NCI-H748 (cell line): ENCODE results near the gene GGNBP2.
A peak's percentile ranks its signal among the peaks of the same experiment; 100 is the strongest.

Experiments used
- DNase-seq: peaks from one replicate; lab custom pipeline; 2025; ENCODE audit not compliant: unreplicated experiment; lab: John Stamatoyannopoulos, UW

The GGNBP2 gene

DNA sequence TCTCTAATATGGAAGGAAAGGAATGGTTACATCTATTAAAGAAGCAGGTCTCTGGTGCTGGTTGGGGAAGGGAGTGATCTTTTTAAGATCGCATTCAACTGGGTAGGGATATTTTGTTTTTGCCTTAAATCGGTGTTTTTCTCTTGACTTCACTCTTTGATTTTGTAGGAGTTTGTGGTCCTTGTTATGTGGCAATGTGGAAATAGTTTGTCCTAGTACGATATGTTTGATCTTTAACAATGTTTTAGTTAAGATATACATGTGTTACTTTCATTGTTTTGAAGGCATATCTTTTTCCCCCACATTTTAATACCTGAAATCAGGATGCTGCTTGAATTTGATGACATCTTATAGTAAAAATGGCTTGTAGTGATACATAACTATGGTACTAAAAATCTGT is 8.7 kb downstream of the GGNBP2 start:
- no peak for DNase-seq

DNA sequence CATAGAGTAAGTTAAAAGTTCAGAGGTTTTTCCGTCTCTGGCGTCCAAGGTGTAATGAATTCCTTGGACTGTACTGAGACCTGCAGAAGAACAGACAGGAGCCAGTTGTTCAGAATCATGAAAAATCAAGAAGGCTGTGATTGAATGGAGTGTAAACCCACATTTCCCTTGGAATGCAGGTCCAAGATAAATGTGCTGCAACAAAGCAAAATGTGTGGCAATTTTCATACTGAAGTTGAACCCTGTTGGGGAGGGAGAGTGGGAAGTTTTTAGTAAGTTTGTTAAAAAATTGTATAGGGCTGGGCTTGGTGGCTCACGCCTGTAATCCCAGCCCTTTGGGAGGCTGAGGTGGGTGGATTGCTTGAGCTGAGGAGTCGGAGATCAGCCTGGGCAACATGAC is 21.4 kb downstream of the GGNBP2 start:
- DNase-seq: no peak

DNA sequence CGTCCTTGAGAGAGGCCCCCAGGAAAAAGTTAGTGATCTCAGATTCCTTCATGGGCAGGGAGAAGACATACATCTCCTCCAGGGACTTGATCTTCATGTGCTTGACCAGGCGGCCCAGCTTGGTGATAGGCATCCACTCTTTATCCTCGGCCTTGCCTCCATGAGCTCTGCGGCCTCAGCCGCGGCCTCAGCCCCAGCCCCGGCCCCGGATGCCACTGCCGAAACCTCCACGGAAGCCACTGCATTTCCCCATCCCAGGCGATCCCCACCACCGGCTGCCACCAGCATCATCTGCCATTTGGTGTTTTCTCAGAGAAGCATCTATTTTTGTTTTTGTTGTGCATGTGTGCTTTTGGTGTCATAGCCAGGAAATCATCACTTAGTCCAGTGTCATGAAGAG is 30.3 kb downstream of the GGNBP2 start:
- DNase-seq: no peak

DNA sequence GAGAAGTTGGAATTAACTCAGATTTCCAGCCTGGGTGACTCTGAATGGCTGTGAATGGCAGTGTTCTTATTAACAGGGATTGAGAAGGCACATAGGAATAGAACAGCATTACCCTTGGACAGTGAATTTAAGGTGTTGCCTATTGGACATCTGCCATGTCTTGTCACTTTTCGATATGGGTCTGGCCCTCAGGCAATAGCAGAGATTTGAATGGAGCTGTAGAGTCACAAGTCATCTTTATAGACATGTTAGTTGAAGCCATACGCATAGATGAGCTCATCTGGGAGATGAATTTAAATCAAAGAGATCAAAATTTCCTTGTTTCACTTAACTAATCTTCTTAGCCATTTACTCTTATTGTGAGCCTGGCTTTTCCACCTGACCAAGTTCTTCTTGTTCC is 32.1 kb downstream of the GGNBP2 start:
- no peak for DNase-seq

DNA sequence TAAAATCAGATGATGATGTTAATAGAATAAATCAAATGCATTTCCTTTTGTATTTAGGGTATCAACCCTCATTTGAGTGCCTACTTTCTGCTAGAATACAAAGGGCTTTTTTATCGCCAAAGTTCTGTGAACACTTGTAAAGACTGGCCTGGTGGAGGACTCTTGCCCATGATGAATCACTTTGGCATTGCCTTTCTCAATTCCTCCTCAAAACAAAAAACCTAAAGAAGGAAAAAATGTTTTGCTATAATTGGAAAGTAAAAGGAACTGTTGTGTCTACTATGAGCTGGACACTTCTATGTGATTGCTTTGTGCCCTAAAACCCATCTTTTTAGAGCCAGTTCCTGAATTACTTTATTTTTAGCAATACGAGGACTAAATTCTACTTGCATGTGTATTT is 34.0 kb downstream of the GGNBP2 start:
- no peak for DNase-seq

DNA sequence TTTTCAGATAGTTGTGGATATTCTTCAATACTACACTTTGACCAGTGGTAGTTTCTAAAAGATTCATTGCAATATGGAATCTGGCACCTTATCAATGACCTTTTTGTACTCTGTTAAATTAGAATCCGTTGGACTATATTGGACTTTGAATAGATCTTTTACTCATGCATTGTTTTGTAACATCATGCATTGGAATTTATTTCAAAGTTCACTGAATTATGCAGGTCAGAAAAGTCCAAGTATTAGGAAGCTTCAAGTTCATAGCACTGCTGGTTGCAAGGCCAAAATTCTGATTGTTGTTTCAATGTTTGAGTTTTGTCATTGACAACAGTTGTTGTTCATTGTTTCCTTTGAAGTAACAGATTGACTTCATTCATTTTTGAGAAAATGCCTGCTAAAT is 39.1 kb downstream of the GGNBP2 start:
- no peak for DNase-seq

DNA sequence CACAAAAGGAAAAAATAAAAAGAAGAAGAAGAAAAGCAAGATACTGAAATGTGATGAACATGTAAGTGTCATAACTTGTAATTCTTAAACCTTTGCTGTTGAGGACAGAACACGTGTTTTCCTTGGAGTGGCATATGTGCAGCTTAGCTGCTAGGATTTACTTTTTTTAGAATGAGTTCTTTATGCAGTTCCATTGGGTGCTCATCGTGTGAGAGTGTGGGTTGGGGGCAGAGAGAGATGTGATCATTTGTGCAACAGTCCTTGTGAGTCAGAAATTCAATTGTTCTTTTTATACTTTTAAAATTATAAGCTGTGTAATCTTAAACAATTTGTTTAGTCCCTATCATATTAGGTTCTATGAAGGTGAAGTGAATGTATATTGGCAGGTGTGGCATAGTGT is 41.4 kb downstream of the GGNBP2 start:
- no peak for DNase-seq

DNA sequence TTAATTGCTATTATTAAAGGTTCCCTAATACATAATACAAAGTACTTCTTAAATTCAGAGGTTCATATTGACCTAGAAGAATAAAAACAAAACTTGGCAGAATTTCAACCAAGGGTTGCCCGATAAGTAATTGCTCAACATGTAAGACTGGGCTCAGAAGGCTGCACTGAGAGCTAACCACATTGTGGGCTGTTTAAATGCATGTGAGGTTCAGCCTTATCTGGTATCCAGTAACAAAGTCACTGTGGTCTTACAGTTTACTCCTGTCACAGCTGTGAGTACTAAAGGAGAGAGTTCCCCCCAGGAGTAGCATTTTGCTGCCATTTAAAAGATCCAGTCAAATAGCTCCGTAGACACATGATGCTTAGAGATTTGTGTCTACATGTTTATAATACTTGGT is 45.4 kb downstream of the GGNBP2 start:
- DNase-seq: no peak

DNA sequence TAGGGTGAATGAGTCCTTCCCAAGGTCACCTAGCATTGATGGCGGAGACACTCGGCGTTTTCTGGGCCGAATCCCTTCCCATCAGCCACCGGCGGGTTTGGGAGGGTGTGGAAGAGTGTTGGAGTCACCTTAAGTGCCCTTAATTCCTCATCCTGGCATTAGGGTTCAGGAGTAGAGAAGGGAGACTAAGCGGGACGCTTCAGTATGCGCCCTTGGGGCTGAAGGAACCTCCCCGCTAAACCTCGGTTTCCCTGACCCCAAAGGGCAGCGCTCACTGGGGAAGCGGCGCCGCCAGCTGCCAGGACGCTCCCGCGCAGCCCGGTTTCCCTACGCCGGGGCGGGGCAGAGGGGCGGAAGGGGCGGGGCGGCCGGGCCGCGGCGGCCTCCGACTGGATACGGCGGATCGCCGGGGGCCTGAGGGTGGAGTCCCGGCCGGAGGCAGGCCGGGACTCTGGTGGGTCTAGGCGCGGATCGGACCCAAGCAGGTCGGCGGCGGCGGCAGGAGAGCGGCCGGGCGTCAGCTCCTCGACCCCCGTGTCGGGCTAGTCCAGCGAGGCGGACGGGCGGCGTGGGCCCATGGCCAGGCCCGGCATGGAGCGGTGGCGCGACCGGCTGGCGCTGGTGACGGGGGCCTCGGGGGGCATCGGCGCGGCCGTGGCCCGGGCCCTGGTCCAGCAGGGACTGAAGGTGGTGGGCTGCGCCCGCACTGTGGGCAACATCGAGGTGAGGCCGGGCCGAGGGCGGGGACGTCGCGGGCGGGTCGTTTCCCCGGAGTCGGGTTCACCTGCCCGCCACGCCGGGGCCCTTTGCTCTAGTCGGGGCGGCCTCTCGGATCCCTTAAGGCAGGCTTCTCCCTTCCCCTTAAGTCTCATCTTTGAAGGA is 47.0 kb downstream of the GGNBP2 start, which contains the start of gene DHRS11:
TSS of gene DHRS11 (plus strand) at position 446 of the 882 bp plus-strand sequence. CDS start at position 577, 131 bp downstream.
- peak; percentile 81 for DNase-seq

DNA sequence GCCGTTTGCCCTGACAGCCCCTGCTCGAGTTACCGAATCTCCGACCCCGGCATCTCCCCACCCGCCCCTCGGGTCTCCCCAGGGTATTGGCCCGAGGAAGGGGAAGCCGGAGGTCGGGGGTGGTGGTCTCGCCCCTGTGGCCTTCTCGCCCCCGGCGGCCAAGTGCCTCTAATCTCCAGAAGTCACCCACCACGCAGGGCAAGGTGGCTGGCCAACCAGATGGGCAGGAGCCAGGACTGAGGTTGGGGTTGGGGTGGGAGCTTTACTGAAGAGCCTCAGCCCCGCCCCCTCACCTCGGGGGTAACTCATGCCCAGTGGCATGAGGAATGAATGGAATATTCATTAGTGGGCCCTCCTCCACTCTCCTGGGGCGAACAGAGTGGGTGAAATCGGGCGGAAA is 47.6 kb downstream of the GGNBP2 start:
- DNase-seq: peak; percentile 52

DNA sequence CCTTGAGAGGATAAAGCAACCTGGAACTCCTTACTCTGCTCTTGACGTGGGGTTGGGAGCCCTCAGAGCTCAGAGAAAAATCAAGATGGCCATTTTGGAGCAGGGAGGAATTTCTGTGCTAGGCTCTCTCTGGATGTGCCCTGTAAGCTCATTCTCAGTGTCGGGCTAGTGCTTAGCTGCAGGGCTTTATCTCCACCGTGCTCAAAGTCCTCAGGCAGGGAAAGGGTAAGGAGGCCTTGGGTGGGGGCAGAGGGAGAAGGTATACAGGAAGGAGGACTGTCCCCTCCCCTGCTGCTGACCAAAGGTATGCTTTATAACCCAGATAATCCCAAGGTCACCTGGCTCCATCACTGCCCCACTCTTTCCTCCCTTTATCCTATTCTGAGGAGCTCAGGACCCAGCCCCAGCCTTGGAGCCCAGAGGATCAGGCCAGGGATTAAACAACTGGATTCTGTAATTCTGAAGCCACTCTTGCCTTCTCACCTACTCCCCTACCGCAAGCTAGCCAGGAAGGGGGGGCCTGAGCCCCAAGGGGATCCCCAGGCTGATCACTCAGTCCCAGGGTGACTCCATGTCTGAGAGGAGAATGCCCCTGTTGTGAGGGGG is 48.1 kb downstream of the GGNBP2 start:
- DNase-seq: no peak

DNA sequence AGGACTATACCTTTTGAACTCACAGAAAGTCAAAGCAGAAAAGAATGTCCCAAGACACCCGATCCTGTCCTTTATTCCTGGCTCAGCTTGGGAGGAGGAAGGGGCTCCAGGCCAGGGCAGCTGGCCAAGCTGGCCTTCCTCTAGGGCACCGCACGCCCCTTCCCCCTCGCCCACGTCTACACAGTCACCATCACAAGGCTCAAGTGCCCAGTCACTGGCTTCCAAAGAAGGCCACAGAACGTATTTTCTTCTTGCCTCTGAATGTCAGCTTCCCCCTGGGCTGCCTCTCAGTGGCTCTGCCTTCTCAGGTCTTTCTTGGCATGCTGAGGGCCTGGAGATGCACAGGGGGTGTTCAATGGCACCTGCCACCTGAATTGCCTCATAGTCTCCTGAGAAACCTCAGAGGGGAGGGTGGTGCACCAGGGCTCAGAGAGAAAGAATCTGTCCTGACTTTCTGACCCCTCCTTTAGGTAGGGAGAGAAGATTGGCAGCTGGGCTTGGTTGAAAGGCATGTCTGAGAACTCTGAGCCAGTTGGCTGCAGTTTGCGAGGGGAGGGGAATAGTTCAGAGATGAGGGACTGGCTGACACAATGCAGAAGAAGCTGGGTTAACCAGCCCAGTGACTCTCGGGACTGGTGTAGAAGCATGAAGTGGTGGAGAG is 49.1 kb downstream of the GGNBP2 start:
- no peak for DNase-seq

DNA sequence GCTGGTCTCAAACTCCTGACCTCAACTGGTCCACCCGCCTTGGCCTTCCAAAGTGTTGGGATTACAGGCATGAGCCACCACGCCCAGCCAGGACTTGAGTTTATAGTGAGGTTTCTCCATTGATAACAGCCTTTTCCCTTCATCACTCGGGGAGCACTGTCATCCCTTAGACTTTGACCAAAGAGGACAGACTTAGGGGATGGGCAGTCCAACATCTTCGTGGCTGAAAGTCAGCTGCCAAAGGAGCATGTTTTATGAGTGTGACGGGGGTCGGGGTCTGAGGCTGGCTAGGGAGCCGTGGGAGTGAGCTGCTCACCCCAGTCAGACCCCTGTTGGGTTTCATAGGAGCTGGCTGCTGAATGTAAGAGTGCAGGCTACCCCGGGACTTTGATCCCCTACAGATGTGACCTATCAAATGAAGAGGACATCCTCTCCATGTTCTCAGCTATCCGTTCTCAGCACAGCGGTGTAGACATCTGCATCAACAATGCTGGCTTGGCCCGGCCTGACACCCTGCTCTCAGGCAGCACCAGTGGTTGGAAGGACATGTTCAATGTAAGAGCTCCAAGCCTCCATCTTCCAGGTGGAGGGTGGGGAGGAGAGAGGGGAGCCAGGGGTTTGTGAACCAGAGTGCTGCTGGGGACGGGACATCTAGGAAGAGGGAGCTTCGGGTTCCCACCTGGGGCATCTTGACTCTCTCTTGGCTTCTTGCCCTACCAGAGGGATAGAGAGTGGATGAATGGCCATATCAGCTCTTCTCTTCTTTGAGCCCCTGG is 50.1 kb downstream of the GGNBP2 start:
- DNase-seq: no peak

DNA sequence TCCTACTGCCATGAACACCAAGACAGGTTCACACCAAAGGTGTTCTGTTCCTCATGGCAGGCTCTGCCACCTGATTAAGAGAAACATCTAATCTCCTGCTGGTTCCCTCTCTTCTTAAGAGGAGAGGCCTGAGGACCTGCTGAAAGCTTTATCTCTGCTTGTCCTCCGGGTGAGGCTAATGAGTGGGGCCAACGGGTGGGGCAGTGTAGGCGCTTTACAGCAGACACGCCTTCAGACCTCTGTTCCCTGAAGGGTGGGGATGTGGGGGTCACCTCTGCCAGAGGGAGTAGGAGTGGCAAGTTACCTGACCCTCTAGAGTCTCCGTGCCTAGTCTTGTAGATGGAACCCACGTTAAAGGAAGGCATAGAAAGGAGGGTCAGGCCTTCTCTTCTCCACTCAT is 52.5 kb downstream of the GGNBP2 start:
- no peak for DNase-seq

DNA sequence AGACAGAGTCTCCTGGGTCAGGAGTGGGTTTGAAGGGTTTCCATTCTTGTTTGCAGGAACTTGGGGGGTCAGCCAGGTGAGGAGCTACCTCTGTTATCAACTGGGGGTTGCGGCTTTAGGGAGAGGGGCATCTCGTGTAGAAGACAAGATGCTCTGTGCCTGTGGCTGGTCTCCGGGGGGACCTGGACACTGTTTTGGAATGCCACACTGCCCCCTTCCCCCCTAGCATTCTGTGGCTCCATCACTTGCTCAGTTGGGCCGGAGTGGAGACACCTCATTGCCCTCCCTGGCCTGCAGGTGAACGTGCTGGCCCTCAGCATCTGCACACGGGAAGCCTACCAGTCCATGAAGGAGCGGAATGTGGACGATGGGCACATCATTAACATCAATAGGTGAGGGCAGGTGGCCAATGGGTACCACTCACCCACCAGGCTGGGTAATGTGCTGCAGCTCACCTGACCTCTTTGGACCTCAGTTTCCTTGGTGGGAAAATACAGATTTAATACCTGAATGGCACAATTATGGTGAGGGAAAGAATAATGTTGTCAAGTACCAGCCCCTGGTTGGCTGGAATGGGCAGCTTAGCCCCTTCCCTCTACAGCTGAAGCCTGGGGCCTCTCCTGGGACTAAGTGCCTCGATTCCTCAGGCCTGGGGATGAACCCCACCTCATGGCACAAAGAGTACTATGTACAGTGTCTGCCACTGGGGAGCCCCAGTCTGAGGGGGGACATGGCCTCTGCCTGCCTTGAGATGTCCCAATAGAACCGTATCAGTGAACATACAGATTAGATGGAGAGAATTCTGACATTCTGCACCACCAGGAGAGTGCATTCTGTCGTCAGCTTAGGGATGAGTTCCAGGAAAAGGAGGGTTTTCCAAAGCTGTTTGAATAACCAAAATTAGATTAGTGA is 53.4 kb downstream of the GGNBP2 start:
- no peak for DNase-seq

DNA sequence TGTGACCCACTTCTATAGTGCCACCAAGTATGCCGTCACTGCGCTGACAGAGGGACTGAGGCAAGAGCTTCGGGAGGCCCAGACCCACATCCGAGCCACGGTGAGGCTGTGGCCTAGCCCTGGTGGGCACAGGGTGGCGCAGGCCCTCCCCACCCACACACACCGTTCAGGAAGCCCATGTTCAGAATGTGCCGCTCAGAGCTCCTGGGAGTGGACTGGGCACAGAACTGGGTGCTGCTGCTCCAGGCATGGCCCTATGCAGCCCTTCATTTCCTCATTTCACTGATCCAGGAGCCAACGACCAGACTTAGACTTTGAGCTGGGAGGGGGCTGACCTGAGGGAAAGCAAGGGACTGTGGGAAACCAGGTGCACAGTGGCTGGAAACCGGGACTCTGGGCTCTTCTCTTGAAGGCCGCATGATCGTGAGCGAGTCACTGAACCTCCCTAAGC is 54.3 kb downstream of the GGNBP2 start:
- no peak for DNase-seq

DNA sequence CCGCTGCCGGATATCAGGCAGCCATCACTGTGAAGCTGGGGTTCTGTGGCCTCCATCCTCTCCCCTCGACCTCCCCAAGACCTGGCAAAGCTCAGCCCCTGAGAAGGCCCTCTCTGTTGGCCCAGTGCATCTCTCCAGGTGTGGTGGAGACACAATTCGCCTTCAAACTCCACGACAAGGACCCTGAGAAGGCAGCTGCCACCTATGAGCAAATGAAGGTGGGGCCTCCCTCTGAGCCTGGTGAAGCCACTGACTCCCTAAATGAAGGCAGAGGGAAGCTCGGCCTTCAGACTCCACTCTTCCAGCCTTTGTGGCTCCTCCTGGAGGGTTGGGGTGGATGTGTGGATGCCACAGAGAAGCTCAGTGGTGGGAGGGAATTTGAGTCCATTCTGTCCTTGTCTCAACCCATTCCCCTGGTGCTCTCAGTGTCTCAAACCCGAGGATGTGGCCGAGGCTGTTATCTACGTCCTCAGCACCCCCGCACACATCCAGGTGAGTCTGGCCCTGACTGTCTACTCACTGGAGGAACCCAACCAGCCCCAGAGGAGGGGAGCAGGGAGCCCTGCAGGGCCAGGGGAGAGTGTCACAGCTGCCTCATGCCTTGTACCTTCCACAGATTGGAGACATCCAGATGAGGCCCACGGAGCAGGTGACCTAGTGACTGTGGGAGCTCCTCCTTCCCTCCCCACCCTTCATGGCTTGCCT is 55.0 kb downstream of the GGNBP2 start:
- no peak for DNase-seq

DNA sequence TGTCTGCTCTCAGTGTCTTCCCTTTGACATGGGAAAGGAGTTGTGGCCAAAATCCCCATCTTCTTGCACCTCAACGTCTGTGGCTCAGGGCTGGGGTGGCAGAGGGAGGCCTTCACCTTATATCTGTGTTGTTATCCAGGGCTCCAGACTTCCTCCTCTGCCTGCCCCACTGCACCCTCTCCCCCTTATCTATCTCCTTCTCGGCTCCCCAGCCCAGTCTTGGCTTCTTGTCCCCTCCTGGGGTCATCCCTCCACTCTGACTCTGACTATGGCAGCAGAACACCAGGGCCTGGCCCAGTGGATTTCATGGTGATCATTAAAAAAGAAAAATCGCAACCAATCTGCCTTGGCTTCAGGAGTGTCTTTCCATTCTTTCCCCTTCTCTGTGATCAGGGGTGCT is 55.7 kb downstream of the GGNBP2 start:
- DNase-seq: no peak

DNA sequence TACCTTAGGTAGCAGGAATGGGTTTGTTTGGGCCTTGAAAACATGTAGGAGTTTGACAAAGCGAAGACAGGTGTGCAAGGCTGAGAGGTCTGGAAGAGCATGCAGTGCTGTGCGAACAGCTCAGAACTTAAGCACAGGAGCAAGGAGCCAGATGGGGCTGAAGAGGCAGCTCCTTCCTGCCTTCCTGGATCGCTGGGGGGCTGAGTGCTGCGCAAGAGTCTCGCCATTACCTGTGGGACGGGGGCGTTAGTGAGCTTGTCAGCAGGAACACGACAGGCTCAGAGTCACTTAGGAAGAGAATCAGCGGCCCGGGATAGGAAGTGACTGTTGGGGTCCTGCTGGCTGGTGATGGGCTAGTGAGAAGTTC is 56.2 kb downstream of the GGNBP2 start:
- no peak for DNase-seq
